OCI-LY1 (cell line): ENCODE results near the gene NEGR1.

Source experiments
- H2AFZ ChIP-seq: fragments of 200-600 bp; sonication (generic), shearing (Covaris generic); 2 replicates; pipeline ENCODE4 v1.6.0; 2014; ENCODE audit warnings: antibody characterized with exemption, mild to moderate bottlenecking, low read length
- H3F3A ChIP-seq: fragments of 200-600 bp; sonication (generic), shearing (Covaris generic); 2 replicates; pipeline ENCODE4 v1.6.0; 2014; ENCODE audit warnings: mild to moderate bottlenecking, antibody characterized with exemption, low read length, moderate library complexity; ENCODE audit not compliant: insufficient read depth
- H3K27ac ChIP-seq: fragments of 200-600 bp; sonication (generic); 2 replicates; pipeline ENCODE4 v1.5.1; 2014; ENCODE audit warnings: low read length, mixed run types, mild to moderate bottlenecking, low read depth; ENCODE audit not compliant: poor library complexity, severe bottlenecking
- H3K27me3 ChIP-seq: fragments of 200-600 bp; sonication (generic); 2 replicates; pipeline ENCODE4 v1.6.0; 2014; ENCODE audit warnings: antibody characterized with exemption, mild to moderate bottlenecking, low read length, moderate library complexity; ENCODE audit not compliant: insufficient read depth
- H3K36me3 ChIP-seq: fragments of 200-600 bp; sonication (generic); 2 replicates; pipeline ENCODE4 v1.6.1; 2014; ENCODE audit warnings: mild to moderate bottlenecking, antibody characterized with exemption, low read length, moderate library complexity, mixed read lengths; ENCODE audit not compliant: insufficient read depth
- H3K4me1 ChIP-seq: fragments of 200-600 bp; sonication (generic); 2 replicates; pipeline ENCODE4 v1.5.1; 2014; ENCODE audit warnings: mild to moderate bottlenecking, low read length, moderate library complexity; ENCODE audit not compliant: insufficient read depth, severe bottlenecking
- H3K4me2 ChIP-seq: fragments of 200-600 bp; sonication (generic), shearing (Covaris generic); 2 replicates; pipeline ENCODE4 v1.6.1; 2014; ENCODE audit warnings: low read length
- H3K4me3 ChIP-seq: fragments of 200-600 bp; sonication (generic); 2 replicates; pipeline ENCODE4 v1.5.1; 2014; ENCODE audit warnings: low read length, low read depth, mild to moderate bottlenecking, mixed read lengths; ENCODE audit not compliant: poor library complexity, severe bottlenecking
- H3K79me2 ChIP-seq: fragments of 200-600 bp; shearing (Covaris generic); 2 replicates; pipeline ENCODE4 v1.6.1; 2016; ENCODE audit warnings: mixed run types, low read length, mixed read lengths; ENCODE audit not compliant: insufficient read depth
- H3K9ac ChIP-seq: fragments of 200-600 bp; sonication (generic), shearing (Covaris generic); 2 replicates; pipeline ENCODE4 v1.6.1; 2014; ENCODE audit warnings: mild to moderate bottlenecking, low read length, mixed read lengths
- H3K9me2 ChIP-seq: fragments of 200-600 bp; sonication (generic), shearing (Covaris generic); 2 replicates; pipeline ENCODE4 v1.6.1; 2014; ENCODE audit warnings: low read depth, mild to moderate bottlenecking, low read length, mixed read lengths
- H3K9me3 ChIP-seq: fragments of 200-600 bp; shearing (Covaris generic); 2 replicates; pipeline ENCODE4 v1.6.1; 2014; ENCODE audit warnings: low read length, mixed read lengths
- H4K20me1 ChIP-seq: fragments of 200-600 bp; sonication (generic), shearing (Covaris generic); 2 replicates; pipeline ENCODE4 v1.6.0; 2016; ENCODE audit warnings: mild to moderate bottlenecking, low read length; ENCODE audit not compliant: insufficient read depth
- CTCF ChIP-seq: fragments of 200-600 bp; sonication (generic), shearing (Covaris generic); IDR thresholded peaks from 2 replicates; pipeline ENCODE4 v1.5.1; 2017; ENCODE audit warnings: mild to moderate bottlenecking, antibody characterized with exemption, low read length, moderate library complexity, mixed read lengths
- EZH2 ChIP-seq: fragments of 200-600 bp; sonication (generic), shearing (Covaris generic); IDR thresholded peaks from 2 replicates; pipeline ENCODE4 v1.8.0; 2017; ENCODE audit warnings: borderline replicate concordance, mixed run types, mild to moderate bottlenecking, antibody characterized with exemption, low read length, moderate library complexity, mixed read lengths

NEGR1 gene

GRCh38 chr1:71623888-71624287 is 658.5 kb downstream of the NEGR1 start:
- no peak overlapping the region for H2AFZ ChIP-seq
- H3K79me2 ChIP-seq: no peaks in the 10 kb centered on the region
- H3K4me2 ChIP-seq: no peak overlapping the region
- no peaks in the 10 kb centered on the region for H3K9me2 ChIP-seq
- H3K27ac ChIP-seq: no peak overlapping the region
- no peaks in the 10 kb centered on the region for H3F3A ChIP-seq
- H3K27me3 ChIP-seq: no peaks in the 10 kb centered on the region
- no peak for TF ChIP-seq EZH2
- no peak for TF ChIP-seq CTCF
- no peak overlapping the region for H3K4me3 ChIP-seq
- no peaks in the 10 kb centered on the region for H3K9me3 ChIP-seq
- H3K9ac ChIP-seq: no peak overlapping the region
- H3K36me3 ChIP-seq: no peaks in the 10 kb centered on the region
- no peaks in the 10 kb centered on the region for H4K20me1 ChIP-seq
- no peaks in the 10 kb centered on the region for H3K4me1 ChIP-seq

- no peaks in the 10 kb centered on the region for H4K20me1 ChIP-seq
- H3K4me3 ChIP-seq: no peak overlapping the region
- no peak overlapping the region for H3K9ac ChIP-seq
- H3F3A ChIP-seq: no peaks in the 10 kb centered on the region
- no peak for TF ChIP-seq EZH2
- no peak for TF ChIP-seq CTCF
- no peak overlapping the region for H3K27ac ChIP-seq
- H3K36me3 ChIP-seq: no peaks in the 10 kb centered on the region
- H2AFZ ChIP-seq: no peak overlapping the region
- H3K9me2 ChIP-seq: no peaks in the 10 kb centered on the region
- no peaks in the 10 kb centered on the region for H3K4me1 ChIP-seq
- H3K4me2 ChIP-seq: no peak overlapping the region
- no peaks in the 10 kb centered on the region for H3K27me3 ChIP-seq
- no peaks in the 10 kb centered on the region for H3K79me2 ChIP-seq
- H3K9me3 ChIP-seq: no peaks in the 10 kb centered on the region
Measured at GRCh38 chr1:71621785-71622184, 660.6 kb downstream of the NEGR1 start.

GRCh38 chr1:71618766-71619530 is 663.4 kb downstream of the NEGR1 start:
- Histone ChIP-seq H3K27me3 (no peaks in the 10 kb centered on the region), H3K9me2 (no peaks in the 10 kb centered on the region), H3K4me2 (no peak overlapping the region), H3K9ac (no peak overlapping the region), H3K4me3 (no peak overlapping the region), H3K27ac (no peak overlapping the region), H3K36me3 (no peaks in the 10 kb centered on the region), H3K9me3 (no peaks in the 10 kb centered on the region), H3K79me2 (no peaks in the 10 kb centered on the region), H2AFZ (no peak overlapping the region), H4K20me1 (no peaks in the 10 kb centered on the region), H3K4me1 (no peaks in the 10 kb centered on the region), H3F3A (no peaks in the 10 kb centered on the region)
- no peak for TF ChIP-seq EZH2
- TF ChIP-seq CTCF: no peak
